Erythroblast (primary cell): ENCODE results near the gene NRF1.
A peak's percentile ranks its signal among the peaks of the same experiment; 100 is the strongest.
"Not testable (repeated sequence)": the region's sequence is repeated elsewhere in the genome, so short reads cannot be mapped to it uniquely, and the experiment has no call there.

Experiments
- DNase-seq, 2 experiments: peaks; one replicate each; lab custom pipeline; 2025; lab: John Stamatoyannopoulos, UW
- GATA1 ChIP-seq: IDR thresholded peaks from 2 replicates; pipeline ENCODE4 v1.6.1; 2011; ENCODE audit warnings: low read depth, mild to moderate bottlenecking, control low read depth, low read length, moderate library complexity
- POLR2A ChIP-seq: IDR thresholded peaks from 2 replicates; pipeline ENCODE4 v1.6.1; 2011; ENCODE audit warnings: mild to moderate bottlenecking, low read length

The NRF1 gene

GRCh38 chr7:129597672-129598071 is 13.8 kb upstream of the NRF1 start:
- TF ChIP-seq POLR2A, result no peak
- no peak for TF ChIP-seq GATA1
- no peak for DNase-seq

GRCh38 chr7:129599174-129599573 is 12.3 kb upstream of the NRF1 start:
- DNase-seq, result no peak
- TF ChIP-seq POLR2A (no peak), GATA1 (no peak)

GRCh38 chr7:129603594-129603993 is 7.9 kb upstream of the NRF1 start:
- not testable (repeated sequence) for DNase-seq

- not testable (repeated sequence) for DNase-seq
Observed at GRCh38 chr7:129604021-129604420, 7.5 kb upstream of the NRF1 start.

GRCh38 chr7:129604713-129605437 is 6.6 kb upstream of the NRF1 start:
- TF ChIP-seq GATA1, result no peak
- TF ChIP-seq POLR2A, result no peak
- no peak for DNase-seq

- no peak for DNase-seq
- TF ChIP-seq GATA1 (no peak), POLR2A (peak; percentile 25)
Observed at GRCh38 chr7:129605960-129606614, 5.4 kb upstream of the NRF1 start.

- TF ChIP-seq POLR2A (no peak), GATA1 (no peak)
- no peak for DNase-seq
Observed at GRCh38 chr7:129606803-129607202, 4.7 kb upstream of the NRF1 start.

- peak; percentile 53 to 68 for DNase-seq
- TF ChIP-seq GATA1, result no peak
- TF ChIP-seq POLR2A, result no peak
Observed at GRCh38 chr7:129607471-129608120, 3.9 kb upstream of the NRF1 start.

- DNase-seq, result peak in 1 of 2 experiments; percentile 50
- TF ChIP-seq POLR2A (no peak), GATA1 (no peak)
Observed at GRCh38 chr7:129609666-129610065, 1.9 kb upstream of the NRF1 start.

- TF ChIP-seq POLR2A, result no peak
- TF ChIP-seq GATA1, result no peak
- DNase-seq, result peak in 1 of 2 experiments; percentile 56
Observed at GRCh38 chr7:129610709-129611245, 743 bp upstream of the NRF1 start.

GRCh38 chr7:129612112-129613015 is 844 bp downstream of the NRF1 start:
- DNase-seq, result peak; percentile 69 to 82
- TF ChIP-seq POLR2A (no peak), GATA1 (no peak)

- DNase-seq, result no peak
- no peak for TF ChIP-seq POLR2A
- no peak for TF ChIP-seq GATA1
Observed at GRCh38 chr7:129613016-129613337, 1.5 kb downstream of the NRF1 start.

- DNase-seq, result no peak
Observed at GRCh38 chr7:129615018-129615417, 3.5 kb downstream of the NRF1 start.

More at GRCh38 chr7:129615018-129615417, 3.5 kb downstream of the NRF1 start:
- no peak for TF ChIP-seq GATA1
